Activated B cell treated with CpG ODN at 0.5 μM for 24 hours (primary cell): ENCODE measurements around the gene PARM1. TPM values are rescaled to one million over a fixed set of nuclear protein-coding genes. Genes with fewer than 3 reads are reported as not detected.

ENCODE experiments used
- ATAC-seq: fragments of 200-7000 bp; cut with Tn5 transposase; one replicate; pipeline ENCODE4 v1.10.0; 2021; ENCODE audit warnings: low read depth, mild to moderate bottlenecking, moderate library complexity
- CTCF ChIA-PET: fragments of 350-600 bp; sonication (Branson Sonifier 250); formaldehyde crosslinking; loops from one replicate; lab custom pipeline; 2021; ENCODE audit warnings: antibody characterized with exemption; lab: Charles Lee
- POLR2A ChIA-PET: fragments of 350-600 bp; sonication (Branson Sonifier 250); formaldehyde crosslinking; loops from one replicate; lab custom pipeline; 2021; ENCODE audit warnings: antibody characterized with exemption; lab: Charles Lee
- DNase-seq: peaks from one replicate; pipeline ENCODE4 v3.0.0; 2022
- H3K27ac Mint-ChIP-seq: one replicate; pipeline ENCODE4 v1.8.0; 2020; ENCODE audit warnings: mixed read lengths
- H3K27me3 Mint-ChIP-seq: one replicate; pipeline ENCODE4 v1.8.0; 2021; ENCODE audit warnings: mixed read lengths
- H3K36me3 Mint-ChIP-seq: one replicate; pipeline ENCODE4 v1.8.0; 2021; ENCODE audit warnings: low read depth, mixed read lengths
- H3K4me1 Mint-ChIP-seq: one replicate; pipeline ENCODE4 v1.8.0; 2021; ENCODE audit warnings: mixed read lengths
- H3K4me3 Mint-ChIP-seq: one replicate; pipeline ENCODE4 v1.8.0; 2020; ENCODE audit warnings: mild to moderate bottlenecking, mixed read lengths
- H3K9me3 Mint-ChIP-seq: one replicate; pipeline ENCODE4 v1.8.0; 2020; ENCODE audit warnings: mixed read lengths
- intact Hi-C: fragments of 100-400 bp; cut with micrococcal nuclease; formaldehyde crosslinking; loops from one replicate; pipeline ENCODE4 v1.15.1; 2024
- total RNA-seq: library from RNA; stranded (reverse); gene quantifications from 2 replicates; pipeline ENCODE4 v1.2.3, GENCODE V29; 2022
- TF ChIP-seq, protein P1 (sequence below): fragments of 200-600 bp; IDR thresholded peaks from one replicate; pipeline ENCODE4 v1.8.0; 2022; ENCODE audit warnings: antibody characterized with exemption, mild to moderate bottlenecking

PARM1 gene
- total RNA-seq, 1 donor from 2014 or later = 6.5 TPM

DNA sequence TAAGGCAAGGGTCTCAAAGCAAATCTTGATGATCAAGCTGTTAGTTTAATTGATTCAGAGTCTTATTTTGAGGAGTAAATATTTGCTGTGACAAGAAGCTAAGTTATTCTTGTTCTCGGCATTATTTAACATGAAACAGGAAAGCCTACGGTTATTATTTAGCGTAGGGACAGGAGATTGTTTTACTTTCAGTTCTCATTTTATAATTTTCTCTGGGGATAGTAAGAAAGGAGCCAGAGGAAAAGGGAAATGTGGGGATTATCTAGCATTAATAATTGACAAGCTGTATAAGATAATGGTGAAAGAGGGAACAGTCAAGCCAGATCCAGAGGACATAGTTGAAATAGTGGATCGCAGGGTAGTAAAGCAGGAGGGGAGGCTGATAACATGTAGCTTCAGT lies 39.7 kb upstream of the PARM1 start:
- ChIA-PET POLR2A (no interaction called here), CTCF (interaction anchor here (0.8 to 1.2 kb wide), 2 partner anchors 19 to 20 kb away, joined by 3 read pairs; no protein-coding TSS in a partner anchor)
- ATAC-seq (no peak), DNase-seq (no peak)
- H3K9me3 Mint-ChIP-seq = no peaks in the 10 kb centered on the region
- no peak overlapping the region for H3K27ac Mint-ChIP-seq
- H3K27me3 Mint-ChIP-seq = no peaks in the 10 kb centered on the region
- intact Hi-C loops = no loop called here
- TF ChIP-seq, protein P1, sequence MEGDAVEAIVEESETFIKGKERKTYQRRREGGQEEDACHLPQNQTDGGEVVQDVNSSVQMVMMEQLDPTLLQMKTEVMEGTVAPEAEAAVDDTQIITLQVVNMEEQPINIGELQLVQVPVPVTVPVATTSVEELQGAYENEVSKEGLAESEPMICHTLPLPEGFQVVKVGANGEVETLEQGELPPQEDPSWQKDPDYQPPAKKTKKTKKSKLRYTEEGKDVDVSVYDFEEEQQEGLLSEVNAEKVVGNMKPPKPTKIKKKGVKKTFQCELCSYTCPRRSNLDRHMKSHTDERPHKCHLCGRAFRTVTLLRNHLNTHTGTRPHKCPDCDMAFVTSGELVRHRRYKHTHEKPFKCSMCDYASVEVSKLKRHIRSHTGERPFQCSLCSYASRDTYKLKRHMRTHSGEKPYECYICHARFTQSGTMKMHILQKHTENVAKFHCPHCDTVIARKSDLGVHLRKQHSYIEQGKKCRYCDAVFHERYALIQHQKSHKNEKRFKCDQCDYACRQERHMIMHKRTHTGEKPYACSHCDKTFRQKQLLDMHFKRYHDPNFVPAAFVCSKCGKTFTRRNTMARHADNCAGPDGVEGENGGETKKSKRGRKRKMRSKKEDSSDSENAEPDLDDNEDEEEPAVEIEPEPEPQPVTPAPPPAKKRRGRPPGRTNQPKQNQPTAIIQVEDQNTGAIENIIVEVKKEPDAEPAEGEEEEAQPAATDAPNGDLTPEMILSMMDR = no peak
- peaks cover 11% of the 10 kb centered on the region for H3K4me1 Mint-ChIP-seq
- H3K4me3 Mint-ChIP-seq = no peak overlapping the region
- H3K36me3 Mint-ChIP-seq = no peaks in the 10 kb centered on the region

DNA sequence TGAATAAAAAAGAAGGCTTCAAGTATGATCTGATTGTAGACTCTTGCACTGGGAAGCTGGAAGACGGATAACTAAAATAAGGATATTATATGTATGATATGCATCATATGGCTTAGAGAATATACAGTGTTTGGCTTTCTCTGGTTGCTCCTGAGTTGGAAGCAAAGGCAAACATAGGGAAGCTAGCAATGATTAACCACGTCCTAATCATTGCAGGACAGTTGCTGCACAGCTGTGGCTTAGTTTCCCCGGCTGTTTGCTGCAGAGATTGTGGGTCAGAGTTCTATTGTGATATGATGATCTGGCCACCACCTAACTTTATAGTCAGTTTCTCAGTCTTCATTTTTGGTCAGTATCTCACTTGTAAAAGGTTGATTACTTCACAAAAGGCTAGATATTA lies 36.3 kb upstream of the PARM1 start:
- H3K27me3 Mint-ChIP-seq = no peaks in the 10 kb centered on the region
- TF ChIP-seq, protein P1 = no peak
- ChIA-PET CTCF (no interaction called here), POLR2A (no interaction called here)
- ATAC-seq (no peak), DNase-seq (no peak)
- H3K4me1 Mint-ChIP-seq = peaks cover 11% of the 10 kb centered on the region
- no peaks in the 10 kb centered on the region for H3K36me3 Mint-ChIP-seq
- no peak overlapping the region for H3K27ac Mint-ChIP-seq
- H3K4me3 Mint-ChIP-seq = no peak overlapping the region
- no peaks in the 10 kb centered on the region for H3K9me3 Mint-ChIP-seq
- intact Hi-C loops = no loop called here

DNA sequence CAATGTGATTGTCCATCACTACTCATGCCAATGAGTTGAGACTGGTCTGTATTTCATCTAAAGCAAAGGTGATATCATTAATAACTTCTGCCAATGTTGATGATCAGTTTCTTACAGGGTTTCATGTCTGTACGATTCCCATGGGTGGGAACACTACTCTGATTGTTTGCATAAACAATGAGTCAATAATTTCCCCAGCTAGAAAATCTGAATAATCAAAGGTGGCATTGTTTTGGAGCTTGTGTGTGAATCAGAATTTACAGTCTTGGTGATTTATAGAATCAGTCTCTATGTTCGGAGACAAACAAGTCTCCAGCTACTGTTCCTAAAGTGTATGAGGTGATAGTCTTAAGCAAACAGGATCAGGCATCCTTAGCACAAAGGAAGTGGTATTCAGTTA lies 35.5 kb upstream of the PARM1 start:
- POLR2A ChIA-PET = no interaction called here

DNA sequence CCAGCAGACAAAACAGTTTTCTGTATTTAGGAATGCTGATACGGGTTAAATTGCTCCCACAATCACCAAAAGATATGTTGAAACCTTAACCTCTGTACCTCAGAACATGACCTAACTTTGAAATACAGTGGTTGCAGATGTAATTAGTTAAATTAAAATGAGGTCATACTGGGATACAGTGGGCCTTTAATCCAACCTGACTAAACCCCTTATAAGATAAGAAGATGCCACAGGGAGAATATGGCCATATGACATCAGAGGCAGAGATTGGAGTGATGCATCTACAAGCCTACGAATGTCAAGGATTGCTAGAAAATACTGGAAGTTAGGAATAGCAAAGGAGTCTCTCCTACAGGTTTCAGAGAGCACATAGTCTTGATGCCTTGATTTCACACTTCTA lies 32.1 kb upstream of the PARM1 start:
- CTCF ChIA-PET = no interaction called here
- ATAC-seq = no peak

More for the DNA sequence above, 35.5 kb upstream of the PARM1 start:
- H3K9me3 Mint-ChIP-seq = no peaks in the 10 kb centered on the region
- peaks cover 2% of the 10 kb centered on the region for H3K27me3 Mint-ChIP-seq
- H3K4me1 Mint-ChIP-seq = peaks cover 10% of the 10 kb centered on the region
- ATAC-seq (no peak), DNase-seq (no peak)
- no peak overlapping the region for H3K27ac Mint-ChIP-seq
- H3K36me3 Mint-ChIP-seq = no peaks in the 10 kb centered on the region
- intact Hi-C loops = no loop called here
- H3K4me3 Mint-ChIP-seq = no peak overlapping the region
- CTCF ChIA-PET = no interaction called here
- TF ChIP-seq, protein P1 = no peak

DNA sequence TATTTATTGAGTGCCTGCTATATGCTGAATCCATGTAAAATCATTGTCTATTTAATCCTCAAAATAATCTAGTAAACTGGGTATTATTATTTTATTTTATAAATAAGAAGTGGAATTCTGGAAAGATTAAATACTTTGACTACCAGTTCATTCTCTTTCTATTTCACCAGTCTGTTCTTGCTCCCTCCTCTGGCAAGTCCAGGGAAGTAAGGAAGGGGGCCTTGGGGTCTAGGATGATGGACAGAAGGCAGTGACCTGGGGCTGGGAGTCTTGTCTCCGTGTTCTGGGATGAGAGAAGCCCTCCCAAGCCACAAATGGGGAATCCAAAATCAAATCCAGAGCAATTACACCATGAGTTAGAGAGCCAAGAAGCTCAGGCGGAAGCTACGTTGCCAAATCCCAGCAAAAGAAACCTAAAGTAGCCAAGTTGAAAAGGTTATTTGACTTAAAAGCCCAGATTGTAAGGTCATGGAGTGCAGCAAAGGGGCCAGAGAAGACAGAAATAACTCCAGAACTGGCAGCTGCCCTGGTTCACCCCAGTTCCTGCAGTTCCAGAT lies 28.3 kb upstream of the PARM1 start:
- DNase-seq (no peak), ATAC-seq (no peak)
- CTCF ChIA-PET = no interaction called here
- Mint-ChIP-seq H3K27me3 (peaks cover 2% of the 10 kb centered on the region), H3K4me3 (no peak overlapping the region), H3K4me1 (no peaks in the 10 kb centered on the region), H3K9me3 (no peaks in the 10 kb centered on the region), H3K27ac (no peak overlapping the region), H3K36me3 (no peaks in the 10 kb centered on the region)
- intact Hi-C loops = no loop called here
- TF ChIP-seq, protein P1 = no peak
- POLR2A ChIA-PET = no interaction called here

More for the DNA sequence above, 32.1 kb upstream of the PARM1 start:
- no peaks in the 10 kb centered on the region for H3K36me3 Mint-ChIP-seq
- no peak overlapping the region for H3K4me3 Mint-ChIP-seq
- intact Hi-C loops = no loop called here
- H3K27me3 Mint-ChIP-seq = peaks cover 2% of the 10 kb centered on the region
- no peak for DNase-seq
- no peak overlapping the region for H3K27ac Mint-ChIP-seq
- no peaks in the 10 kb centered on the region for H3K4me1 Mint-ChIP-seq
- H3K9me3 Mint-ChIP-seq = no peaks in the 10 kb centered on the region
- TF ChIP-seq, protein P1 = no peak
- POLR2A ChIA-PET = no interaction called here
